Left forelimb (tissue), 1 donor: ENCODE measurements around the gene BLCAP.
"Not testable (repeated sequence)": the region's sequence is repeated elsewhere in the genome, so short reads cannot be mapped to it uniquely, and the experiment has no call there.

Source experiments
- DNase-seq: peaks from one replicate; pipeline ENCODE4 v3.0.0-alpha.2; 2018; ENCODE audit warnings: low spot score

Gene BLCAP

DNA sequence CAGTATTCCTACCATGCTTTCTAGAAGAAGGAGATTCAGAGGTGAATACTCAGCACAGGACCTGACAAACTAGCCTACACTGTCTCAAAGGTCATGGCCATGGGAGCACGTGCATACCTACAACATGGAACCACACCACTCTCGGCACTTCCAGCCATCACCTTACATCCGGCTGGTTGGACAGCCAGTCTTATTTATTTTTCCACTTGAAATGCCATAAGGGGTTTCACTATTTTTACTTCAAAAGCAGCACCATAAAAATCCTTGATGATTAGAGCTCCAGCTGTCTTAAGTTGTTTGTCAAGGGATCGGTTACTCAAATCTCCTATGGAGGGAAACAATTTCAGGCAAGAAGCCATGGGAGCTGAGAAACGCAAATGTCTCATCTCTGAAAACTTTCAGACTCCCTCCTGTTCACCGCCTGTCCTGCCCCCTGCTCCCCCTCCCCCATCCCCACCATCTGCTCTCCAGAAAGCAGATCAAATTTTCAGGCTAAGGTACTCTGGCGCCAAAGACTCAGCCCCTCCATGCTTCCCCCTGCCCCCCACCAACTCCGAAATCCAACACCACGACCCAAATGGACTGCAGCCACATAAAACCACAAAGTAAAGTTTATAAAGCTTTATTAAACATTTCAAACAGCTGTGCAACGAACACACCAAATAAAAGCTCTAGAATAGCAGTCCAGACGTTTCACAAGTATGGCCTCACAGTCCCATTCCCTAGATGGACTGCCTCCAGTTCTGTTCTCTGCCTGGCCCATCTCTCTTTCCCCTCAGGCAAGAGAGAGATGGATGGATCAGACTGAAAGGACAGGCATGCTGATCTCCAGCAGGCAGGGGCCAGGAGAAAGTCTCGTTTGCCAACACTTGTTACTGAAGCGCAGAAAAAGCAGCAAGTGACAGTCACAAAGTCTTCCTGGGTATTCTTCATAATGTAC is 10.6 kb downstream of the BLCAP start:
- no peak for DNase-seq

DNA sequence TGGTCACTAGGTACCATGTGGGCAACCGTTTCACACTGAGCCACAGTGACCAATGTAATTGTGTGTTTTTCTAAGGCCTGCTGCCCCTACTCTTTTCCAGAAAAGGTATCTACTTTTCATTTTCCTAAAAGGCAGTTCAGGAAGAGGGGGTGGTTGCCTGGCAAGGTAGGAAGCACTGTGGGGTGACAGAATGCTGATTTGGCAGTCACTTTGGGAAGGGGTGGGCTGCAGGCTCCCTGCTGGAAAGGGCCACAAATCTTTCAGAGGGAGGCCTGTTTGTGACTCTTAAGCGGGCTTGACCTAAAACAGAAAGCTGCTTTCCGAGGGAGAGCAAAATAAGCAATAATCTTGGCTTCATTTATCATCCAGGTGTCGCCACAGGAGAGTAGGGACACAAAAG is 11.8 kb downstream of the BLCAP start:
- DNase-seq, result no peak

DNA sequence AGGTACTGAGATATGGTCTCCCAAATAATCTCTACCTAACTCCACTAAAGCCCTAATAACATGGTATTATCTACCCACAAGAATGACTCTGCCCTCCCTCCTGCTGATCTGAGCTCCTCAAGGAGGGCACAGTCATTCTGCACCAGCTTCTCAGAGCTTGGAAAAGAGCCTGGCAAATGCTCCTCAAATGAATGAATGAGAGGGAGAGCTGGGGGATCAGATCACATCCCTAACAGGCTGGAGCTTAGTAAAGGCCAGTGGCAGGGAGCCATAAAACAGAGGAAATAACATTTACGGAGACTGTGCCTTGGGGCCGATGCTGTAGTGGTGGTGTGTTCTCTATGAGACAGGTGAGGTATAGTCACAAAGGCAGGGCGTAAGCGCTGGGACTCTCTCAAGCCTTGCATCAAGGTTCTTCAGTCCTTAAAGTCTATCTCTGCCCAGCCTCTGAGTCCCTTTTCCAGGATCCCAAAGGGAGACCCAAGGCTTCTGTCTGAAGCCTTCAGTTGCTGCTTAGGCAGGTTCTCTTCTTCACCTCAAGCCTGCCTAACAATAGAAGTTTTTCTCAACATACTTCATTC is 13.8 kb downstream of the BLCAP start:
- no peak for DNase-seq

- no peak for DNase-seq
Measured at GRCh38 chr20:37511610-37512275, 15.9 kb downstream of the BLCAP start.

- no peak for DNase-seq
Measured at GRCh38 chr20:37510226-37510625, 17.4 kb downstream of the BLCAP start.

DNA sequence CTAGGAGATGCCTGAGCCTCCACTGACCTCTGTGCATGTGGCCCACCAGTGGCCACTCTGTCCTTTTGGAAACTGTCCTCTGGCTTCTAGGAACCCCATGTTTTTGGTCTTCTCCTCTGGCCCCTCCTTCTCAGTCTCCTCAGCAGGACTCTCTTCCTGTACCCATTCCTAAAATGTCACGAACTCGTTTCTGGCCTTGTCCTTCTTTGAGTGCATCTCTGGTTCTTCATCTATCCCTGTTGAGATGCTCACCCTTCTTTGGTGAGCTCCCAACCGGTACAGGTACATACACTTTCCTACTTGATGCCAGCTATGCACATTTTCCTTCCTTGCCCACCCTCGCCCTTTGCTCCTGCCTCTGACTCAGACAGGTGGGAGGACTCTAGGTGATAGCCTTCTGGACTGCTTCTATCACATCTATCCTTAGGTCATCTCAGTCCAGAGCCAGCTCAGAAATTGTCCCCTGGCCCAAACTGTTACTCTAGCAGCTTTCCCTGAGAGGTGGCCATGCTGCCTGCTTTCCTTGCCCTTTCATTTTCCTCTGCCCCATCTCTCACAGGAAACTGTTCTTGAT is 21.4 kb downstream of the BLCAP start:
- no peak for DNase-seq

DNA sequence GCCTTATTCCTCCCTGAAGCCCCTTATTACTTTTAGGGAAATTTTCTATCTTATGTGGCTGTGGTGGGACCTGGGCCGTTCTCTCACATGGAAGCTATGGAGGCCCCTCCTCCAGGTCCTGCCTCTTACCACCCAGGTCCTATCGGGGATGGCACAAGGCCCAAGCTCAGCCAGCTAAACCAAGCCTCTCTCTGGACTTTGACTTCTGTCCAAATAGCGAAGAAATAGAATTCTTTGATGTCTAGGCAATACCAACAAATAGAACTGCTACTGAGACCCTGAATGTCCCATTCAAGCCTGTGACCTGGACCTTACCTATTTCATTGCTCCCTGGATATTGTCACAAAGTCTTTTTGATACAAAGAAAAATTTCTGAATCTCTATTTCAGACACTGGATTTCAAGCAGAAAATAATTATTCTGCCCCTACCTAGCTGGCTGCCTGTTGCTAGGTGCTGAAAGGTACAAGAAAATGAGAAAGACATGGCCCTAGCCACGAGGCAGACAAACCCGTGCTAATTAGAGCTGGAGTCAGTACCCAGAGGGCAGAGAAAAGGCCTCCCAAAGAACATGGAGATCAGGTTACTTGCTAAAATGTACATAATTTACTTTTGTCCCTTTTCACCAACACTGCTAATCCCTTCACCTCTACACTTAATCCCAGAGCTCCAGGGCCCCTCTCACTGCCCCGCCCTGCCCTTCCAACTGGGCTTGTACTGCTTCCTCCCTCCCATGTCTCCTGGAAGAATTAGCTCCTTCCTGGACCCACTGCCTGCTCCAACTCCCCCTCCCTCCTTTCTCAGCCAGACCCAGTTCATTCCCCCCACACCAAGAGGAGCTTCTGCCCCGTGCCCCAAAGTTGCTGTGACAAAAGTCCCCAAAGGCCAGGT is 22.2 kb downstream of the BLCAP start:
- DNase-seq, result no peak

GRCh38 chr20:37504404-37505096 is 23.1 kb downstream of the BLCAP start:
- no peak for DNase-seq

- no peak for DNase-seq
Measured at GRCh38 chr20:37503256-37503927, 24.3 kb downstream of the BLCAP start.

- no peak for DNase-seq
Measured at GRCh38 chr20:37502654-37503053, 25.0 kb downstream of the BLCAP start.

DNA sequence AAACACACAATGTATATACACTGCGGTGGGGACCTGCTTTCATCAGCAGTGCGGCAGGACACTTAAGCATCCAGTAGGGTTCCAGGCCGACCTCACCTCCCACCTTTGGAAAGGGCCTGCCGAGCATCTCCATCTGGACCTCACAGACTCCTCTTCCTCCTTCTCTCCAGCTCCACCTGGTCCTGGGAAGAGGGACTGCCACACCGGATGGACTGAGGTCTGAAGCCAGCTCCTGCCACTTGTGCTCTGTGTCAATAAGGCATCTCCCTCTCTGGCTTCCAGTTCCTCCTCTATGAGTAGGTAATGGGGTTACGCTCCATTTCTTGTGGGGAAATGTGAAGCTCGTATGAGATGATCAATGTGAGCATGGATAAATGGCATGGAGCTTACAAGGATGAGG is 25.7 kb downstream of the BLCAP start:
- no peak for DNase-seq

DNA sequence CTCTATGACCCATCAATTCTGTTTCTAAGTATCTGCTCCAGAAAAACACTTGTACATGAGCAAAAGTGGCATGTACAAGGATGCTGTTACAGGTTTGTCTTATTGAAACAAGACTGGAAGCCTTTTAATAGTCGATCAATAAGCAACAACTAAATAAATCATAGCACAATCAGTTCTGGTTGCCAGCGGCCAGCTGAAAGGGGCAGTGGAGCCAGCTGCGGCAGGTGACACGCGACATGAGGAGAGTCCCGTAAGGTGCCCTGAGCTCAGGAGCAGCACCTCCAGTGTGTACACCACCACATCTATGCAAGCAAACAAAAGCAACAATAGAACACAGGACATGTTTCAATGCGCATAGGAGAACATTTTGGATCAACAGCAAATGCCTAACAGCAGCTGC is 27.4 kb downstream of the BLCAP start:
- no peak for DNase-seq

DNA sequence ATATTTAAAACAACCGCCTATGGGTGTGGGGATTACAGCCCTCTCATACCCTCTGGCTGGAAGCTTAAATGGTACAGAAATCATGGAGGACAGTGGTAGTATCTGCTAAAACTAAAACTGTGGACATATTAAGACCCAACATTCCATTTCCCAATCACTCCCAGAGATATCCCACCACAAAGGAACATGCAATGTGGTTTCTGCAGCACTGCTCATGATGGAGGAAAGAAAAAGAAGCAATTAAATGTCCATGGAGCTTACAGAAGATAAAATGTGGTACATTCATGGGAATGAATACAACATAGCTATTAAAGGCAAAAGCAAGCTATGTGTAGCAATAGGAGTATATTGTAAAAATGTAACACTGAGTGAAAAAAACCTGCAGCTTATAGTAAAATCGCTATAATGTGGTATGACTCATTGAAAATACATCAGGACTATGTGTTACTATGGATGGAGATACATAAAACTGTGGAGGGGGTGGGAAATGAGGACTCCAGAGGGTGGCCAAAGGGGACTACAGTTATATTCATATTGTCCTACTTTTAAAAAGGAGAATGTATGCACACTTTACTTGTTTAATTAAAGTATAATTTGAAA is 29.5 kb downstream of the BLCAP start:
- no peak for DNase-seq

GRCh38 chr20:37494796-37495195 is 32.9 kb downstream of the BLCAP start:
- no peak for DNase-seq

GRCh38 chr20:37494301-37494700 is 33.4 kb downstream of the BLCAP start:
- DNase-seq, result no peak

- DNase-seq, result no peak
Measured at GRCh38 chr20:37492945-37493344, 34.7 kb downstream of the BLCAP start.

- DNase-seq, result no peak
Measured at GRCh38 chr20:37492096-37492625, 35.5 kb downstream of the BLCAP start.

- DNase-seq, result no peak
Measured at GRCh38 chr20:37490663-37491350, 36.9 kb downstream of the BLCAP start.

DNA sequence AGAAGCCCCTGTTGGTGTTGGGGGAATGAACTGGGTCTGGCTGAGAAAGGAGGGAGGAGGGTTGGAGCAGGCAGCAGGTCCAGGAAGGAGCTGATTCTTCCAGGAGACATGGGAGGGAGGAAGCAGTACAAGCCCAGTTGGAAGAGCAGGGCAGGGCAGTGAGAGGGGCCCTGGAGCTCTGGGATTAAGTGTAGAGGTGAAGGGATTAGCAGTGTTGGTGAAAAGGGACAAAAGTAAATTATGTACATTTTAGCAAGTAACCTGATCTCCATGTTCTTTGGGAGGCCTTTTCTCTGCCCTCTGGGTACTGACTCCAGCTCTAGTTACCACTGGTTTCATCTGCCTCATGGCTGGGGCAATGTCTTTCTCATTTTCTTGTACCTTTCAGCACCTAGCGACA is 41.5 kb downstream of the BLCAP start:
- DNase-seq, result not testable (repeated sequence)
